Measurements from ENCODE around the gene NUP160.

The NUP160 gene

DNA sequence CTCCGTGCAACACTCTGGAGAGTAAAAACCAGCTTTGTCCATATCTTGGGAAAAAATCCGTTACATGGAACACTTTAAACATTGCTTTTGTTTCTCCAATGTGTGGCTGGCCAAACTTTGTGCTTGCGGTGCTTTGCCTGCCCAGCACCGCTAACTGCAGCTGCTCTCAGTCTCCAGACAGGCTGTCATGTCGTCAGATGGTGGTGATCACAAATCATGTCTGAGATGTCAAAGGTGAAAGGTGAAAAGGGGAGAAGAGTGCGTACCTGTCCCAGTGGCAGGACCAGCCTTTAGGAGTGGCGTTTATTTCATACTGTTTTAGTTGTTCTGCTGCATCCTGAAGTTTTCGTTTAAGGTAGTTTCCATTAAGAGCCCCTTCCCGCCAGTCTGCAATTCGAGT lies 115.9 kb downstream of the NUP160 start:
- ATAC-seq: no peak
- TF ChIP-seq ZC3H10 (CRISPR knock-in tag; IDR thresholded peaks at IDR 0.05) (no peak), ARNTL (CRISPR knock-in tag; IDR thresholded peaks at IDR 0.05; ENCODE audit: borderline replicate concordance, low read depth) (no peak), GLIS3 (CRISPR knock-in tag; IDR thresholded peaks at IDR 0.05) (no peak), ZNF8 (CRISPR knock-in tag; IDR thresholded peaks at IDR 0.05) (no peak), CSRNP3 (CRISPR knock-in tag; IDR thresholded peaks at IDR 0.05) (no peak), TSHZ2 (CRISPR knock-in tag; IDR thresholded peaks at IDR 0.05) (no peak), TCF4 (CRISPR knock-in tag; IDR thresholded peaks at IDR 0.05; ENCODE audit: borderline replicate concordance) (no peak), TOX (CRISPR knock-in tag; IDR thresholded peaks at IDR 0.05; ENCODE audit: borderline replicate concordance) (no peak), ESRRG (CRISPR knock-in tag; IDR thresholded peaks at IDR 0.05) (no peak), BACH2 (CRISPR knock-in tag; IDR thresholded peaks at IDR 0.05; ENCODE audit: borderline replicate concordance) (no peak), RARB (CRISPR knock-in tag; IDR thresholded peaks at IDR 0.05) (no peak), ZFP3 (CRISPR knock-in tag; IDR thresholded peaks at IDR 0.05) (no peak), PPARA (CRISPR knock-in tag; IDR thresholded peaks at IDR 0.05; ENCODE audit: borderline replicate concordance) (no peak), PATZ1 (CRISPR knock-in tag; IDR thresholded peaks at IDR 0.05; ENCODE audit: borderline replicate concordance) (no peak)
- TF ChIP-seq, protein P1, sequence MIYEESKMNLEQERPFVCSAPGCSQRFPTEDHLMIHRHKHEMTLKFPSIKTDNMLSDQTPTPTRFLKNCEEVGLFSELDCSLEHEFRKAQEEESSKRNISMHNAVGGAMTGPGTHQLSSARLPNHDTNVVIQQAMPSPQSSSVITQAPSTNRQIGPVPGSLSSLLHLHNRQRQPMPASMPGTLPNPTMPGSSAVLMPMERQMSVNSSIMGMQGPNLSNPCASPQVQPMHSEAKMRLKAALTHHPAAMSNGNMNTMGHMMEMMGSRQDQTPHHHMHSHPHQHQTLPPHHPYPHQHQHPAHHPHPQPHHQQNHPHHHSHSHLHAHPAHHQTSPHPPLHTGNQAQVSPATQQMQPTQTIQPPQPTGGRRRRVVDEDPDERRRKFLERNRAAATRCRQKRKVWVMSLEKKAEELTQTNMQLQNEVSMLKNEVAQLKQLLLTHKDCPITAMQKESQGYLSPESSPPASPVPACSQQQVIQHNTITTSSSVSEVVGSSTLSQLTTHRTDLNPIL (CRISPR knock-in tag; IDR thresholded peaks at IDR 0.05; ENCODE audit: low read depth): no peak
- TF ChIP-seq, protein P2, sequence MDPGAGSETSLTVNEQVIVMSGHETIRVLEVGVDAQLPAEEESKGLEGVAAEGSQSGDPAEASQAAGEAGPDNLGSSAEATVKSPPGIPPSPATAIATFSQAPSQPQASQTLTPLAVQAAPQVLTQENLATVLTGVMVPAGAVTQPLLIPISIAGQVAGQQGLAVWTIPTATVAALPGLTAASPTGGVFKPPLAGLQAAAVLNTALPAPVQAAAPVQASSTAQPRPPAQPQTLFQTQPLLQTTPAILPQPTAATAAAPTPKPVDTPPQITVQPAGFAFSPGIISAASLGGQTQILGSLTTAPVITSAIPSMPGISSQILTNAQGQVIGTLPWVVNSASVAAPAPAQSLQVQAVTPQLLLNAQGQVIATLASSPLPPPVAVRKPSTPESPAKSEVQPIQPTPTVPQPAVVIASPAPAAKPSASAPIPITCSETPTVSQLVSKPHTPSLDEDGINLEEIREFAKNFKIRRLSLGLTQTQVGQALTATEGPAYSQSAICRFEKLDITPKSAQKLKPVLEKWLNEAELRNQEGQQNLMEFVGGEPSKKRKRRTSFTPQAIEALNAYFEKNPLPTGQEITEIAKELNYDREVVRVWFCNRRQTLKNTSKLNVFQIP (CRISPR knock-in tag; IDR thresholded peaks at IDR 0.05; ENCODE audit: borderline replicate concordance, low read depth): no peak

- ATAC-seq: no peak
- TF ChIP-seq ZC3H10 (CRISPR knock-in tag; IDR thresholded peaks at IDR 0.05) (no peak), ESRRG (CRISPR knock-in tag; IDR thresholded peaks at IDR 0.05) (no peak), RARB (CRISPR knock-in tag; IDR thresholded peaks at IDR 0.05) (no peak), BACH2 (CRISPR knock-in tag; IDR thresholded peaks at IDR 0.05; ENCODE audit: borderline replicate concordance) (no peak), ZFP30 (CRISPR knock-in tag; IDR thresholded peaks at IDR 0.05) (no peak)
These were observed 116.7 kb downstream of the NUP160 start for GRCh38 chr11:47731475-47731874.
